ENCODE results near the gene SMOC1.

Gene SMOC1

DNA sequence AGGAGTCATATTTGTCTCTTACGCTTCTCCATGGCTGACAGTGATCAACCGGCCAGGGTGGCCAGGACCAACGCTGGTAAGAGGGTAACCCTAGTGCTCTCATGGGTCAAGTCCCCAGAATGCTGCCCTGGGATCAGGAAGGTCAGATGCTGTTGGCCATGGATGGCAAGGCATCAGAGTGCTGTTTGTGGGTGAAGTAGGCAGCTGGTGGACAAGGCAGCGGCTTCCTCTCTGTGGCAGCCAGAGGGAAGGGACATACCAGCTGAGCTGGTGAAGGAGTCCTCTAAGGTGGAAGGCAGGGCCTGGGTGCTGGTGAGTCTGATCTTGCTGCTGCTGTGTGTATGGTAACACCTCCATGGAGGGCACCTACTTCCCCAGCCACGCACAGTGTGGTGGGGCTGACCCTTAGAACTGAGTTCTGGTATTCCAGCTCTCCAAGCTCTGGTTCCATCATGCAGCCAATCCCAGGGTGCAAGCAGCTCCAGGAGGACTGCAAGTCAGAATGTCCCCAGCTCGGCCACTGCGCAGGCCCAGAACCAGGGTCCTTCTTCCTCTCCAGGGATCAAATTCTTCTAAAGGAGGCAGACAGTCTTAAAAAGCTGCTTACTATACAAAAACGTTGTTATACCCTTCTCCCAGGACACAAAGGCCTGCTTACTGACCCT lies 13.4 kb upstream of the SMOC1 start:
- DNase-seq, result no peak

DNA sequence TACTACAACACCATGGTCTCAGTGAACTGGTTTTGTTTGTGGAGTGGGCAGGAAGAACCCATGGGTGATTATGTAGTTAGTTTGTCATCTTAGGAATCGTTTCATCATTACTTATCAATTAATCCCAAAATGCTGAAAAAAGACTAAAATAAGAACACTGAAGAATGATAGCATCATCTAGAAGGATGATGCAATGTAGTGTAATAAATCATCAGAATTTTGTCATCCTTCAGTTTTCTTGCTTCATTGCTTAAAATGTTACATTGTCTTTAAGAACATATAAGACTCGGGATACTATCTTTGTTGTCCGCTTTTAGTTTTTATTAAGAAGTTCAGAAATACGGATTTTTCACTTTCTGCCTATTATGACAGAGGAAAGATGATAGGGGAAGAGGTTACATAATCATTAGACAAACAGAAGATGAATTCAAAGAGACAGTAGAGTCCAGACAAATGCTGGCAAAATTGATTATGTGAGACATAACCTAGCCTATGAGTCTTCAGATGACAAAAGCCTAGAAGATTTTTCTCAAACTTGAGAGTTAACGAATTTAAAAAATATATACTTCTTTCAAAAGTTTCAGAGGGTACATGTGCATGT lies 10.8 kb upstream of the SMOC1 start:
- no peak for DNase-seq

GRCh38 chr14:69870613-69871012 lies 8.6 kb upstream of the SMOC1 start:
- DNase-seq, result no peak

GRCh38 chr14:69873877-69874780 lies 5.1 kb upstream of the SMOC1 start:
- DNase-seq, result peak; percentile 47

DNA sequence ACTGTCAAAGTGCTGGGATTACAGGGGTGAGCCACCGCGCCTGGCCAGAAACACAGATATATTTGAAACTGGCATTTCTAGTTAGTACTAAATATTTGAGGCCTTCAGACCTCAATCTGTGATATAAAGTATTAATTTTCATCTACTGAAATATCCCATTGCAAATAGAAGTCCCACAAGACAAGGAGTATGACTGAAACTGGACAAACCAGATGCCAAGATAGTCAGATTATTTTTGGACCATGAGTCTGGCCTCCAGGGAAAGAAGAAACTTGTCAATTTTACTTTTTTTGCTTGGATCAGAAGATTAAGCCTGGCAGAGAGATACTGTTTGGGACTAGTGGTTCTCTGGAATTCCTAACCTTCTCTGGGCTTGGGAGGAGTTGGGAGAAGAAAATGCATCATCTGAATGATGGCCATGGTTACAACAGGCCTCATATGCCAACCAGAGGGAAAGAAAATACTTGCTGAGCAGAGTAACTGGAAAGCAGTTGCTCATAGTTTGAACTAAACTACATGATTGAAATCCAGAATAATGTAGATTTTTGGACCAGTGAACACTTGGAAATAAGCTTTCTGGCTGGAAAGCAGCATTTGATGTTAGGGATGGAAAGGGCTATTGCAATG lies 2.9 kb upstream of the SMOC1 start:
- no peak for DNase-seq

GRCh38 chr14:69876848-69877306 lies 2.3 kb upstream of the SMOC1 start:
- DNase-seq, result no peak

DNA sequence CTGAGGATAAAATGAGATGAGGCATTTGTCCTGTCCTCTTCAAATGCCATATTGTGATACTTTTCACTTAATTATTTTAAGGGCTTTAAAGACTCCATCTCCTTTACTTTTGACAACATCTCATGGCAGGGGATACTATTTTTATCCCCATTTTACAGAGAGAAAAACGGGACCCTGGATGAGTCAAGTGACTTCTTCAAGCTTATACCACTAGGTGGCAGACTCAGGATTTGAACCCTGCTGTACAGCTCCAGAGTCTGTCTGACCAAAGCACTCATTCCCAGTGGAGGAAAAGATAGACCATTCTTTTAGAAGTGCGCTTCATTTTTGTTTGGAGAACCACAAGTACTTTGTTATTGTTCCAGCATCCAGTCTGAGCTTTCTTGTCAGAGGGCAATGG lies 1.7 kb upstream of the SMOC1 start:
- no peak for DNase-seq

DNA sequence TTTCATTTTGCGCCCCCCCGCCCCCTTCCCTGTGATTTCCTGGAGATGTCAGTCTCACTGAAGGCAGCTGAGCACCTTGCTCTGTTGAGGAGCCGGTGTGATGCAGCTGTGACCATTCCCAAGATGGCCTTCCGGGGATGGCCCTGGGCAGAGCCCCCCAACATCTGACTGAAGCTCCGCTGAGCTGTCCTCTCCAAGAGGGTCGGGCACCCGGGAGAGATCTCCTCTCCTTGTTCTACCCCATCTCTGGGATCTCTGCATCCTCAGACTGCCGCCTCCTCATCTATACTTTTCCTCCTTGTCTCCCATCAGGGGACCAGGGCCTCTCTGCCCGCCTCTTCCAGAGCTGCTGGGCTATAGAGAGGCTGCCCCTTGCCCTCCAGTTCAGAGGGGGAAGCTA lies 965 bp upstream of the SMOC1 start:
- DNase-seq, result no peak

DNA sequence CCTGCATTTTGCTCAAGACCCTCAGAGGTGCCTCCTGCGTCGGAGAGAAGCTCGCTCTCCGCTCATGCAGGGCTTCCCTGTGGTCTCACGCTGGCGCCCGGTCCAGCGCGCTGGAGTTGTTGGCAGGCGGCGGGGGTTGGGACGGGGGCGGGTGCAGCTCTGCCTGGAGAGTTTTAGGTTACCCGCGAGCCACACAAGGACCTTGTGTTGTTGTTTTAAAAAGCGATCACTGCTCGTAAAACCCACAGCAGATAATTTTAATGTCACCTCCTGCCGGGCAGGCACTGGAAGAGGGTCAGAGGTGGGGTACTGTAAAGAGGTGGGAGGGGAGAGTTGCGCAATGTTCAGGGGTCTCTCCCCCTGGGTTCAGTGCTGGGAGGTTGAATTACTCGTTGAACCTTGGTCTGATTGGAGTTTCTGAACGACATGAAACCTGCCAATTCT lies 850 bp downstream of the SMOC1 start:
- no peak for DNase-seq

DNA sequence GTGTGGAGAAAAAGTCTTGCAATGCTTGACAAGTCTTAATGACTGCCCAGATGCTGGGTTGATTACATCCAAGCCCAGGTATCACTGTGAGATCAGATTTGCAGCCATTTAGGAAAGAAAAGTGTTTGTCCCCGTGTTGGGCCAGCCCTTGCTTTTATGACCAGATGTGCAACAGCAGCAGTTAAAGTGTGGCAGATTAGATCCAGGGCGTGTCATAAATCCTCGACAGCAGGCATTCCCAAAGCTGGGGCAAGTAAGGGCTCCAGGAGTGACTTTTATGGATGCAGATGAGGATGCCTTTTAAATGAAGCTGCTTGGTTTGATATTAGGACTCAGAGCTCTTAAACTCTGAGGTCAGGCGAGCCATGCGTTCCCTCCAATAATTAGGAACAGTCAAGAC lies 1.7 kb downstream of the SMOC1 start:
- no peak for DNase-seq

- no peak for DNase-seq
Measured at GRCh38 chr14:69882116-69882864, 3.1 kb downstream of the SMOC1 start.

DNA sequence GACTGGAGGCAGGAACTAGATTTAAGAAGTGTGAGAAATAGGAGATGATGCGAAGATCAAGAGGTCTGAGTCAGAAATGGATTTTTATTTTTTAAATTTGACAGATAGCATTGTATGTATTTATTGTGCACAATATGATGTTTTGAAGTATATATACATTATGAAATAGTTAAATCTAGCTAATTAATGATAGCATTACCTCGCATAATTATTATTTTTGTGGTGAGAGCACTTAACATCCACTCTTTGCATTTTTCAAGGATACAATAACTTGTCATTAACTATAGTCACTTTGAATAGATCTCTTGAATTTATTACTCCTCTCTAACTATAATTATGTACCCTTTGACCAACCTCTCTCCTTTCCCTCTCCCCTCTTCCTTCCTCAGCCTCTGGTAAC lies 3.7 kb downstream of the SMOC1 start:
- no peak for DNase-seq

- DNase-seq, result no peak
Measured at GRCh38 chr14:69886453-69887242, 7.4 kb downstream of the SMOC1 start.

DNA sequence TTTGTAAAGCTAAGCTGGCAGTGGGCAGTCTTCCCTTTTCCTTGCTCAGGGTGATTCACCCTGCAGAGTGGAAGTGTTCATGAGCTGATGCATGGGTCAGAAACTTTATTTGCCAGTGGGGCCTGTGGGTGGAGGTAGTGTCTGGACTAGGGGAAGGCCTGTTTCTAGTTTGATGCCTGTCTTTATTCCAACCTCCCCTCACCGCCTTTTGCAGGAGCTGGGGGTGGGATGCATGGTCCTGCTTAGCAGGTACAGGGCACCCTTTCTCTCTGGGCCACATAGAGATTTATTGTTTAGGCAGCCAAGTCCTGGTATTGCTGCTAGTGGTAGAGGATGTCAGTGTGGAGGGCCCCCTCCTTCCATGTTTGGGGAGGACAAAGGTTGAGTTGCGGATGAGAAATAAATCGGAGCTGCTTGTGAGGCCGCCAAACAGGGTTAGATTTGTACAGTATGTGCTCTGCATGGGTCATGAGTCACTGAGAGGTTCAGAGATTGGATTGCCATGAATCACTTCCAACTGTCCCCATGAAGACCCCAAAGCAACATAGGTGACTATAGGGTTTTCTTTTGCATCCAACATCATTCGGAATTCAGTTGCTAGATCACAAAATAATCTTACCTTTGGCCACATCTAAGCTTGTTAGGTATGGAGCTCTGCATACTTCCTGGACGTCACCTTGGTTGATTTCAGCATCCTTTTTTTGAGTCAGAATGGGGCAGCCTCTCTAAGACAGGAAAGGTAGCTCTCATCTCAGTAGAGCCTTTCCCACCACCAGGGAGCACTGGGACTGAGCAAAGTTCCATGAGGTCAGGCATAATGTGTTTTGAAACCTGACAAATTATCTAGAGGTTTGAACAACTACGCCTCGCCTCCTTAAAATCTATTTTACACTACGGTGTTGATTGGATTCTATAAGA lies 8.8 kb downstream of the SMOC1 start:
- DNase-seq, result no peak

DNA sequence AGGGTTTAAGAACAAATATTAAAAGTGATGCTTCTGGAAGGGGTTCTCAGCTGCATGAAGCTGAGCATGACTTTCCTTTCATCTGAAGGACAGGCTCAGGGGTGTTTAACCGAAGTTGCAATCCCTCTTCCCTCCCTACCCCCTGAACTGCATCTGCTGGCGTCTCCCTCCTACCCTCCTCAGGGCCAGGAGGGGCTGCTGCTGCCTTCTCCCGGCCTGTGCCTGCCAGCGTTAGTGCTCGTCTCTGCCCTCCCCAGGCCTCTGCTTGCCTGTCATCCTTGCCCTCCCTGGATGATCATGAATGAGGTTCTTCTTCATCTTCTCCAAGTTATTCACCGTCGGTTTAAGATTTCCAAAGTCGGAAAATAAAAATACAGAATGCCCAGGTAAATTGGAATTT lies 12.2 kb downstream of the SMOC1 start:
- no peak for DNase-seq

DNA sequence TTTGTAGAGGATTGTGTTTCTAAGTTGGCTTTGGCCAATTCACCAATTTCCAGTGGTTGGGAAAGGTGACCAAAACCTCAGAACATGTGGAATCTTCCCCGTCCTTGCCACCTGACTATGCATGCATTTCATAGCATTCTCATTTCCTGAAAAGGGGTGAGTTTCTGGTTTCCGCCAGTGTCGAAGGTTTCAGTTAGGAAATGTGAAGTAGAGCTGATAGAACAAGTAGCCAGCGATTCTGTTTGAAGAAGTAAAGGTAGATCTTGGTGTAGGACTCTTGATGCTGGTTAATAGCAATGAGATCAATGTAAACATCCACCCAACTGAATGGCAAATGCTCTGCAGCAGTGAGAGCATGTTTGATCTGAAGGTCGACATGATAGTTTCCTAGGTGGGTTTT lies 15.9 kb downstream of the SMOC1 start:
- no peak for DNase-seq

- no peak for DNase-seq
Measured at GRCh38 chr14:69896080-69896479, 16.9 kb downstream of the SMOC1 start.

DNA sequence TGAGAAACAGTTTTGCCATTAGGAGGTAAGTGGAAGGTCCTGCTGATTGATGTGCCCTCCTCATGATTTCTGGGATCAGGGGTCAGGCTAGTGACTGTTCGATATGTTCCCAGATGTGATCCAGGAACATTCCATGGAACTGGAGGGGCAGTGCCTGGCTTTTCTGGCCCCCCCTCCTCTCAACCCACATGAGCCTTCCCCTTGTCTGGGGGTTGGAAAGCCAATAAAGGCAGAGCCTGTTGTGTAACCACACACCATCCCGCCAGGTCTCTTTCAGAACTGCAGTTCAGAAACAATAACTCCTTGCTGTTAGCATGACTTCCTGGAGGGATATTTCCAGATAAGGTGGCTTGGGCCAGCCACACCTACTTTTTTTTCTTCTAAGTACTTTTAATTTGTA lies 17.8 kb downstream of the SMOC1 start:
- no peak for DNase-seq

- DNase-seq, result no peak
Measured at GRCh38 chr14:69900603-69901002, 21.4 kb downstream of the SMOC1 start.
